HepG2 (cell line): ENCODE measurements around the gene CGNL1. TPM values are rescaled to one million over a fixed set of nuclear protein-coding genes. Genes with fewer than 3 reads are reported as not detected.

Experiments
- AKAP8 ChIP-seq: sonication (generic); formaldehyde crosslinking; IDR thresholded peaks from 2 replicates; pipeline ENCODE4 v1.5.1; 2020; ENCODE audit warnings: mild to moderate bottlenecking, missing genetic modification reagents
- ARID2 ChIP-seq: sonication (generic); formaldehyde crosslinking; IDR thresholded peaks from 2 replicates; pipeline ENCODE4 v1.8.1; 2022; ENCODE audit warnings: mild to moderate bottlenecking, missing genetic modification reagents, borderline replicate concordance
- ATAD3A ChIP-seq: sonication (generic); formaldehyde crosslinking; IDR thresholded peaks from 2 replicates; pipeline ENCODE4 v1.4.0; 2020; ENCODE audit warnings: missing genetic modification reagents
- EZH2 ChIP-seq: conservative IDR thresholded peaks from 2 replicates; pipeline ENCODE4 v1.6.1; 2012; ENCODE audit warnings: mild to moderate bottlenecking, low read depth, low read length, moderate library complexity
- HDAC6 ChIP-seq: fragments of 200-600 bp; sonication (generic); IDR thresholded peaks from 2 replicates; pipeline ENCODE4 v1.7.0; 2017; ENCODE audit warnings: mild to moderate bottlenecking, antibody characterized with exemption, low read length, low read depth
- KDM3A ChIP-seq: IDR thresholded peaks from 2 replicates; pipeline ENCODE4 v1.6.1; 2018; ENCODE audit warnings: low read depth, missing compliant biosample characterization
- KLF9 ChIP-seq: IDR thresholded peaks from 2 replicates; pipeline ENCODE4 v1.6.1; 2016; ENCODE audit warnings: low read depth
- MZF1 ChIP-seq: sonication (generic); formaldehyde crosslinking; IDR thresholded peaks from 2 replicates; pipeline ENCODE4 v1.8.1; 2023; ENCODE audit warnings: mild to moderate bottlenecking, missing genetic modification reagents, borderline replicate concordance
- POLR2A ChIP-seq, 2 experiments: IDR thresholded peaks; 2 replicates each; pipeline ENCODE4 v1.6.1; 2011; ENCODE audit warnings: low read depth in 2 of 2, low read length in 2 of 2, mild to moderate bottlenecking in 1 of 2, moderate library complexity in 1 of 2; ENCODE audit not compliant: insufficient read depth in 1 of 2
- SATB2 ChIP-seq: sonication (generic); formaldehyde crosslinking; IDR thresholded peaks from 2 replicates; pipeline ENCODE4 v1.5.0; 2020; ENCODE audit warnings: missing genetic modification reagents
- SMARCE1 ChIP-seq: fragments of 450-650 bp; IDR thresholded peaks from 2 replicates; pipeline ENCODE4 v1.6.1; 2017; ENCODE audit warnings: borderline replicate concordance
- SNAI1 ChIP-seq: sonication (generic); formaldehyde crosslinking; IDR thresholded peaks from 2 replicates; pipeline ENCODE4 v1.5.0; 2020; ENCODE audit warnings: mild to moderate bottlenecking, missing genetic modification reagents, borderline replicate concordance
- SP4 ChIP-seq: sonication (generic); formaldehyde crosslinking; IDR thresholded peaks from 2 replicates; pipeline ENCODE4 v1.8.1; 2023; ENCODE audit warnings: mild to moderate bottlenecking, missing genetic modification reagents
- STAG1 ChIP-seq: sonication (generic); formaldehyde crosslinking; IDR thresholded peaks from 2 replicates; pipeline ENCODE4 v1.4.0; 2020; ENCODE audit warnings: missing genetic modification reagents
- THAP11 ChIP-seq: IDR thresholded peaks from 2 replicates; pipeline ENCODE4 v1.6.1; 2016; ENCODE audit warnings: missing biosample characterization, missing genetic modification reagents
- ZNF10 ChIP-seq: sonication (generic); formaldehyde crosslinking; IDR thresholded peaks from 2 replicates; pipeline ENCODE4 v1.4.0; 2020; ENCODE audit warnings: mild to moderate bottlenecking, low read depth, missing genetic modification reagents, borderline replicate concordance
- ZNF282 ChIP-seq: fragments of 450-650 bp; IDR thresholded peaks from 2 replicates; pipeline ENCODE4 v1.6.1; 2018; ENCODE audit not compliant: partially characterized antibody
- ZNF451 ChIP-seq: sonication (generic); formaldehyde crosslinking; IDR thresholded peaks from 2 replicates; pipeline ENCODE4 v1.5.0; 2020; ENCODE audit warnings: mild to moderate bottlenecking, missing genetic modification reagents
- ZNF570 ChIP-seq: sonication (generic); formaldehyde crosslinking; IDR thresholded peaks from 2 replicates; pipeline ENCODE4 v1.4.0; 2020; ENCODE audit warnings: mild to moderate bottlenecking, missing genetic modification reagents, borderline replicate concordance
- ZNF614 ChIP-seq: IDR thresholded peaks from 2 replicates; pipeline ENCODE4 v1.6.1; 2018; ENCODE audit warnings: missing biosample characterization, missing genetic modification reagents, inconsistent platforms, borderline replicate concordance
- ZNF619 ChIP-seq: sonication (generic); formaldehyde crosslinking; IDR thresholded peaks from 2 replicates; pipeline ENCODE4 v1.4.0; 2020; ENCODE audit warnings: mild to moderate bottlenecking, missing genetic modification reagents
- ZNF747 ChIP-seq: sonication (generic); formaldehyde crosslinking; IDR thresholded peaks from 2 replicates; pipeline ENCODE4 v1.8.1; 2023; ENCODE audit warnings: missing genetic modification reagents, mild to moderate bottlenecking, borderline replicate concordance
- ZNF776 ChIP-seq: sonication (generic); formaldehyde crosslinking; IDR thresholded peaks from 2 replicates; pipeline ENCODE4 v1.4.0; 2020; ENCODE audit warnings: mild to moderate bottlenecking, missing genetic modification reagents
- ZNF850 ChIP-seq: sonication (generic); formaldehyde crosslinking; conservative IDR thresholded peaks from 2 replicates; pipeline ENCODE4 v1.9.0; 2021; ENCODE audit warnings: mild to moderate bottlenecking, missing genetic modification reagents
- ZSCAN31 ChIP-seq: sonication (generic); formaldehyde crosslinking; IDR thresholded peaks from 2 replicates; pipeline ENCODE4 v1.5.0; 2020; ENCODE audit warnings: low read depth, mild to moderate bottlenecking, missing genetic modification reagents
- polyA plus RNA-seq, 8 experiments: library from polyadenylated mRNA; depleted of rRNA in 3 of 8; stranded (reverse) in 7 of 8; unstranded in 1 of 8; fragments of >200 nt; fragmentation: Illumina TruSeq in 4 of 8; extraction: Trizol in 4 of 8; gene quantifications; 2 replicates each; pipeline versions ENCODE4 v1.2.1 to v1.2.3, GENCODE V29; 2011 to 2016; ENCODE audit warnings: low read depth in 4 of 8, missing spikeins in 1 of 8, mixed read lengths in 1 of 8; ENCODE audit not compliant: insufficient read depth in 1 of 8
- total RNA-seq, 5 experiments: library from RNA; depleted of rRNA; stranded (reverse); fragments of >200 nt; fragmentation: Illumina TruSeq; extraction: Trizol; gene quantifications; 2 replicates each; pipeline ENCODE4 v1.2.3, GENCODE V29; 2016; ENCODE audit warnings: low read depth in 1 of 5
- TF ChIP-seq, protein P1 (sequence below): sonication (generic); formaldehyde crosslinking; IDR thresholded peaks from 2 replicates; pipeline ENCODE4 v1.4.0; 2020; ENCODE audit warnings: missing genetic modification reagents
- TF ChIP-seq, protein P2 (sequence below): sonication (generic); formaldehyde crosslinking; IDR thresholded peaks from 2 replicates; pipeline ENCODE4 v1.4.0; 2020; ENCODE audit warnings: mild to moderate bottlenecking, missing genetic modification reagents
- TF ChIP-seq, protein P3 (sequence below): IDR thresholded peaks from 2 replicates; pipeline ENCODE4 v1.6.1; 2016; ENCODE audit warnings: missing compliant biosample characterization, missing genetic modification reagents, borderline replicate concordance

Gene CGNL1
- total and polyA plus RNA-seq, 2 of the 13 experiments (the other 11 are each of a cell fraction or from before 2014, with no cell fraction given): 5.6 to 15.6 TPM

DNA sequence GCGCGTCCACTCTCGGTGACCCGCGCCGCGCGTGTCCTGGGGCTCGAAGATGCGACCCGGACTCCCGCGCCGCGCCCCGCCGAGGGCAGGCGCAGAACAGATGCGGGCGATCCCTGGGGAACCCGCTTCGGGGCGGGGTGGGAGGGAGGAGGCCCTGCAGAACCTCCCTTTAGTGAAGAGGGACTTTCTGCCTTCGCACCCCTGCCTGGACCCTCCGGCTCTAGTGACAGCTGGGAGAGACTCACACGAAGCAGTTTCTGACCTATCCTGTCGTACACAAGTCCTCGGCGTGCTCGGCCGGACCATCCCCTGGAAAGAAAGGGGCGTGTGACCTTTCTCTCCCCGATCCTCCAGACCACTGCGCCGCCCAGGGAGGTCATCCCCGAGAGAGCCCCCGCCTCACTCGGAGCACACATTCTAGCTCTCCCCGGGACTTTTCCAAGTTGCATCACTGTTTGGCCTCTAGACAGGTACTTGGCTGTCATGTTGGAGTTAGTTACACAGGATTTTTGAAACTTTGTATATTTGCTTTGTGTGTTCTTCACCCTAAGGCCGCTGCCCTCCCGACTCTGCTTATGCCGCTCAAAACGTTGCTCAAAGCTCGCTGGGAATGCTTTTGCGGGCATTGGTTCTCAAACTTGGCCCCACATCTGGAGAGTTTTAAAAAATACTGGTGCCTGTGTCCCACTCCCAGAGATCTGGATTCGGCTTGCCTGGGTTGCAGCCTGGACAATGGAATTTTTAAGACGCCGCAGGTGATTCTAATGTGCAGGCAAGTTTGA is 582 bp downstream of the CGNL1 start (continued):
- TF ChIP-seq, protein P1, sequence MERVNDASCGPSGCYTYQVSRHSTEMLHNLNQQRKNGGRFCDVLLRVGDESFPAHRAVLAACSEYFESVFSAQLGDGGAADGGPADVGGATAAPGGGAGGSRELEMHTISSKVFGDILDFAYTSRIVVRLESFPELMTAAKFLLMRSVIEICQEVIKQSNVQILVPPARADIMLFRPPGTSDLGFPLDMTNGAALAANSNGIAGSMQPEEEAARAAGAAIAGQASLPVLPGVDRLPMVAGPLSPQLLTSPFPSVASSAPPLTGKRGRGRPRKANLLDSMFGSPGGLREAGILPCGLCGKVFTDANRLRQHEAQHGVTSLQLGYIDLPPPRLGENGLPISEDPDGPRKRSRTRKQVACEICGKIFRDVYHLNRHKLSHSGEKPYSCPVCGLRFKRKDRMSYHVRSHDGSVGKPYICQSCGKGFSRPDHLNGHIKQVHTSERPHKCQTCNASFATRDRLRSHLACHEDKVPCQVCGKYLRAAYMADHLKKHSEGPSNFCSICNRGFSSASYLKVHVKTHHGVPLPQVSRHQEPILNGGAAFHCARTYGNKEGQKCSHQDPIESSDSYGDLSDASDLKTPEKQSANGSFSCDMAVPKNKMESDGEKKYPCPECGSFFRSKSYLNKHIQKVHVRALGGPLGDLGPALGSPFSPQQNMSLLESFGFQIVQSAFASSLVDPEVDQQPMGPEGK (CRISPR knock-in tag): peak; percentile 83
- TF ChIP-seq, protein P2, sequence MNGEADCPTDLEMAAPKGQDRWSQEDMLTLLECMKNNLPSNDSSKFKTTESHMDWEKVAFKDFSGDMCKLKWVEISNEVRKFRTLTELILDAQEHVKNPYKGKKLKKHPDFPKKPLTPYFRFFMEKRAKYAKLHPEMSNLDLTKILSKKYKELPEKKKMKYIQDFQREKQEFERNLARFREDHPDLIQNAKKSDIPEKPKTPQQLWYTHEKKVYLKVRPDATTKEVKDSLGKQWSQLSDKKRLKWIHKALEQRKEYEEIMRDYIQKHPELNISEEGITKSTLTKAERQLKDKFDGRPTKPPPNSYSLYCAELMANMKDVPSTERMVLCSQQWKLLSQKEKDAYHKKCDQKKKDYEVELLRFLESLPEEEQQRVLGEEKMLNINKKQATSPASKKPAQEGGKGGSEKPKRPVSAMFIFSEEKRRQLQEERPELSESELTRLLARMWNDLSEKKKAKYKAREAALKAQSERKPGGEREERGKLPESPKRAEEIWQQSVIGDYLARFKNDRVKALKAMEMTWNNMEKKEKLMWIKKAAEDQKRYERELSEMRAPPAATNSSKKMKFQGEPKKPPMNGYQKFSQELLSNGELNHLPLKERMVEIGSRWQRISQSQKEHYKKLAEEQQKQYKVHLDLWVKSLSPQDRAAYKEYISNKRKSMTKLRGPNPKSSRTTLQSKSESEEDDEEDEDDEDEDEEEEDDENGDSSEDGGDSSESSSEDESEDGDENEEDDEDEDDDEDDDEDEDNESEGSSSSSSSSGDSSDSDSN (CRISPR knock-in tag): no peak; the same call in 1 of the 2 replicates
- TF ChIP-seq SMARCE1: no peak
- TF ChIP-seq SNAI1 (CRISPR knock-in tag): no peak
- no peak for TF ChIP-seq SATB2
- no peak for TF ChIP-seq HDAC6
- no peak for TF ChIP-seq POLR2A (IDR thresholded peaks at IDR 0.05; ENCODE audit: insufficient read depth in 1 of 2, low read depth in 2 of 2, low read length in 2 of 2)
- no peak for TF ChIP-seq ZNF10 (CRISPR knock-in tag)
- TF ChIP-seq EZH2: no peak
- TF ChIP-seq SP4 (CRISPR knock-in tag): no peak
- 0 out of 2 replicates have a peak, but pooled peaks have one; percentile 24 for TF ChIP-seq ZSCAN31
- no peak for TF ChIP-seq KLF9 (CRISPR knock-in tag)
- TF ChIP-seq ZNF282: no peak
- no peak; the same call in 1 of the 2 replicates for TF ChIP-seq STAG1
- TF ChIP-seq ZNF614 (CRISPR knock-in tag): no peak
- no peak for TF ChIP-seq ZNF451 (CRISPR knock-in tag)
- TF ChIP-seq, protein P3, sequence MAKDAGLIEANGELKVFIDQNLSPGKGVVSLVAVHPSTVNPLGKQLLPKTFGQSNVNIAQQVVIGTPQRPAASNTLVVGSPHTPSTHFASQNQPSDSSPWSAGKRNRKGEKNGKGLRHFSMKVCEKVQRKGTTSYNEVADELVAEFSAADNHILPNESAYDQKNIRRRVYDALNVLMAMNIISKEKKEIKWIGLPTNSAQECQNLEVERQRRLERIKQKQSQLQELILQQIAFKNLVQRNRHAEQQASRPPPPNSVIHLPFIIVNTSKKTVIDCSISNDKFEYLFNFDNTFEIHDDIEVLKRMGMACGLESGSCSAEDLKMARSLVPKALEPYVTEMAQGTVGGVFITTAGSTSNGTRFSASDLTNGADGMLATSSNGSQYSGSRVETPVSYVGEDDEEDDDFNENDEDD (CRISPR knock-in tag): no peak
- TF ChIP-seq ZNF619 (CRISPR knock-in tag): no peak
- TF ChIP-seq ZNF747 (CRISPR knock-in tag): no peak
- no peak for TF ChIP-seq ZNF850
- TF ChIP-seq ATAD3A (CRISPR knock-in tag): no peak
- 0 out of 2 replicates have a peak, but pooled peaks have one; percentile 39 for TF ChIP-seq ARID2 (CRISPR knock-in tag)
- TF ChIP-seq MZF1 (CRISPR knock-in tag): no peak
- no peak for TF ChIP-seq ZNF570 (CRISPR knock-in tag)
- no peak for TF ChIP-seq KDM3A (CRISPR knock-in tag)
- TF ChIP-seq THAP11 (CRISPR knock-in tag): no peak
- peak; percentile 69; the same call in 1 of the 2 replicates for TF ChIP-seq ZNF776 (CRISPR knock-in tag)
- TF ChIP-seq AKAP8 (CRISPR knock-in tag): no peak
